Astrocyte of the hippocampus (primary cell): ENCODE data around the gene CTCFL.

Source experiments
- DNase-seq: peaks from one replicate; pipeline ENCODE4 v3.0.0; 2011; ENCODE audit warnings: low read depth, low spot score

Gene CTCFL

GRCh38 chr20:57524511-57525176 is at the start of gene CTCFL:
CTCFL (minus strand) TSS chr20:57525140; CDS start chr20:57524205, 935 bp downstream.
- no peak for DNase-seq

GRCh38 chr20:57573894-57574293 is 49.0 kb upstream of the CTCFL start:
- no peak for DNase-seq

GRCh38 chr20:57573242-57573641 is 48.3 kb upstream of the CTCFL start:
- DNase-seq, result no peak

GRCh38 chr20:57571782-57572416 is 47.0 kb upstream of the CTCFL start:
- no peak for DNase-seq

GRCh38 chr20:57570920-57571319 is 46.0 kb upstream of the CTCFL start:
- DNase-seq, result no peak

- DNase-seq, result no peak
These were observed 45.4 kb upstream of the CTCFL start for GRCh38 chr20:57570145-57570850.

- DNase-seq, result no peak
These were observed 44.0 kb upstream of the CTCFL start for GRCh38 chr20:57568960-57569359.

- no peak for DNase-seq
These were observed 43.4 kb upstream of the CTCFL start for GRCh38 chr20:57568088-57568896.

- no peak for DNase-seq
These were observed 42.6 kb upstream of the CTCFL start for GRCh38 chr20:57567471-57568079.

GRCh38 chr20:57566803-57567459 is 42.0 kb upstream of the CTCFL start:
- no peak for DNase-seq

GRCh38 chr20:57566399-57566798 is 41.5 kb upstream of the CTCFL start:
- no peak for DNase-seq

GRCh38 chr20:57564951-57565642 is 40.2 kb upstream of the CTCFL start:
- no peak for DNase-seq

- no peak for DNase-seq
These were observed 39.4 kb upstream of the CTCFL start for GRCh38 chr20:57564180-57564802.

- no peak for DNase-seq
These were observed 38.6 kb upstream of the CTCFL start for GRCh38 chr20:57563522-57563921.

- DNase-seq, result no peak
These were observed 37.9 kb upstream of the CTCFL start for GRCh38 chr20:57562541-57563465.

GRCh38 chr20:57561356-57562279 is 36.7 kb upstream of the CTCFL start:
- no peak for DNase-seq

- DNase-seq, result no peak
These were observed 35.8 kb upstream of the CTCFL start, which contains the start of gene PCK1 for GRCh38 chr20:57560554-57561355. PCK1 (plus strand) TSS chr20:57561110; CDS start chr20:57561412, 302 bp downstream.
